Endothelial cell of umbilical vein (primary cell): Measurements from ENCODE around the gene MEPCE. TPM values are rescaled to one million over a fixed set of nuclear protein-coding genes. Genes with fewer than 3 reads are reported as not detected.

Source experiments
- BruUV-seq: library from RNA; stranded (reverse); fragments of 400-500 nt; replicated peaks from 2 replicates; lab custom pipeline; 2021; lab: Mats Ljungman, UMichigan
- CTCF ChIA-PET: fragments of 300-600, 350-600 bp; sonication (Branson Sonifier 250); formaldehyde crosslinking; loops from one replicate; lab custom pipeline; 2021; ENCODE audit warnings: antibody characterized with exemption, inconsistent platforms; lab: Charles Lee
- POLR2A ChIA-PET: fragments of 300-600, 350-600 bp; sonication (Branson Sonifier 250); formaldehyde crosslinking; loops from one replicate; lab custom pipeline; 2021; ENCODE audit warnings: antibody characterized with exemption, inconsistent platforms; lab: Charles Lee
- DNase-seq: peaks from one replicate; pipeline ENCODE4 v3.0.0-alpha.2; 2011; ENCODE audit warnings: low read depth, low spot score
- FAIRE-seq: peaks from 2 replicates; lab custom pipeline; 2011; peaks lifted over from hg19 to GRCh38; lab: Jason Lieb, UNC
- H2AFZ ChIP-seq: 2 replicates; pipeline ENCODE4 v1.6.0; 2012; ENCODE audit warnings: low read depth, low read length, control low read depth, inconsistent platforms
- H3K27ac ChIP-seq: 2 replicates; pipeline ENCODE4 v1.5.1; 2011; ENCODE audit warnings: low read depth, mild to moderate bottlenecking, control low read depth, low read length, moderate library complexity; ENCODE audit not compliant: insufficient read depth
- H3K27me3 ChIP-seq, 2 experiments: 2 replicates each; pipeline versions ENCODE4 v1.6.0 to v1.6.1; 2011; ENCODE audit warnings: low read length in 2 of 2, mixed read lengths in 1 of 2; ENCODE audit not compliant: control insufficient read depth in 2 of 2, insufficient read depth in 2 of 2
- H3K36me3 ChIP-seq, 2 experiments: 2 replicates in 1 of 2; 3 replicates in 1 of 2; pipeline ENCODE4 v1.5.1; 2011; ENCODE audit warnings: low read length in 2 of 2, mild to moderate bottlenecking in 1 of 2, moderate library complexity in 1 of 2; ENCODE audit not compliant: control insufficient read depth in 2 of 2, insufficient read depth in 2 of 2; ENCODE audit errors: extremely low read depth in 1 of 2
- H3K4me1 ChIP-seq: 3 replicates; pipeline ENCODE4 v1.5.1; 2011; ENCODE audit warnings: mild to moderate bottlenecking, low read length; ENCODE audit not compliant: control insufficient read depth, insufficient read depth; ENCODE audit errors: extremely low read depth
- H3K4me2 ChIP-seq: 2 replicates; pipeline ENCODE4 v1.6.1; 2011; ENCODE audit warnings: low read length, control low read depth, mixed read lengths; ENCODE audit not compliant: insufficient read depth
- H3K4me3 ChIP-seq, 3 experiments: fragments of 200-600 bp in 1 of 3; sonication (generic), shearing (Covaris generic) in 1 of 3; replicated peaks in 1 of 3; 2 replicates each; pipeline ENCODE4 v1.5.1; 2011 to 2016; ENCODE audit warnings: control low read depth in 3 of 3, low read length in 3 of 3, mild to moderate bottlenecking in 2 of 3, inconsistent platforms in 1 of 3, low read depth in 1 of 3, moderate library complexity in 1 of 3; ENCODE audit not compliant: insufficient read depth in 1 of 3
- H3K79me2 ChIP-seq: 2 replicates; pipeline ENCODE4 v1.6.0; 2012; ENCODE audit warnings: low read length, inconsistent platforms; ENCODE audit not compliant: control insufficient read depth, insufficient read depth
- H3K9ac ChIP-seq: replicated peaks from 2 replicates; pipeline ENCODE3; 2011; ENCODE audit warnings: low read length, control low read depth; ENCODE audit not compliant: insufficient read depth; ENCODE audit errors: extremely low read depth
- H3K9me1 ChIP-seq: replicated peaks from 3 replicates; pipeline ENCODE4 v1.6.0; 2011; ENCODE audit warnings: mild to moderate bottlenecking, low read length; ENCODE audit not compliant: control insufficient read depth, insufficient read depth; ENCODE audit errors: extremely low read depth
- H3K9me3 ChIP-seq: replicated peaks from 2 replicates; pipeline ENCODE4 v1.5.1; 2012; ENCODE audit warnings: low read length, inconsistent platforms; ENCODE audit not compliant: control insufficient read depth, insufficient read depth
- H4K20me1 ChIP-seq: replicated peaks from 2 replicates; pipeline ENCODE3; 2011; ENCODE audit warnings: mild to moderate bottlenecking, low read length; ENCODE audit not compliant: control insufficient read depth, insufficient read depth; ENCODE audit errors: extremely low read depth
- CTCF ChIP-seq, 2 donors: IDR thresholded peaks; 1 replicate in 1 of 2; 2 replicates in 1 of 2; pipeline ENCODE4 v1.5.1; 2011; ENCODE audit warnings: low read length in 2 of 2, mild to moderate bottlenecking in 2 of 2, moderate library complexity in 2 of 2, control low read depth in 1 of 2, inconsistent platforms in 1 of 2, low read depth in 1 of 2; ENCODE audit not compliant: insufficient read depth in 1 of 2; ENCODE audit errors: extremely low read depth in 1 of 2
- EZH2 ChIP-seq: IDR thresholded peaks from 2 replicates; pipeline ENCODE4 v1.6.1; 2012; ENCODE audit warnings: borderline replicate concordance, low read depth, mild to moderate bottlenecking, moderate library complexity, low read length, inconsistent platforms; ENCODE audit not compliant: severe bottlenecking
- FOS ChIP-seq: IDR thresholded peaks from 2 replicates; pipeline ENCODE4 v1.6.1; 2011; ENCODE audit warnings: mild to moderate bottlenecking, low read length, moderate library complexity, borderline replicate concordance; ENCODE audit not compliant: insufficient read depth
- GATA2 ChIP-seq: IDR thresholded peaks from 2 replicates; pipeline ENCODE4 v1.7.0; 2011; ENCODE audit warnings: low read depth, mild to moderate bottlenecking, moderate library complexity, mixed read lengths, low read length; ENCODE audit not compliant: insufficient read length, insufficient read depth
- JUN ChIP-seq: IDR thresholded peaks from 2 replicates; pipeline ENCODE4 v1.6.1; 2011; ENCODE audit warnings: borderline replicate concordance, low read depth; ENCODE audit not compliant: insufficient read length, insufficient read depth
- MAX ChIP-seq: IDR thresholded peaks from 2 replicates; pipeline ENCODE4 v1.6.1; 2011; ENCODE audit not compliant: insufficient read depth, insufficient read length
- MYC ChIP-seq: IDR thresholded peaks from one replicate; pipeline ENCODE4 v1.6.1; 2011; ENCODE audit warnings: mild to moderate bottlenecking, low read depth, low read length
- POLR2A ChIP-seq: IDR thresholded peaks from 2 replicates; pipeline ENCODE4 v1.6.1; 2012; ENCODE audit warnings: low read depth, mild to moderate bottlenecking, control low read depth, low read length
- POLR2AphosphoS5 ChIP-seq: IDR thresholded peaks from 2 replicates; pipeline ENCODE4 v1.6.1; 2012; ENCODE audit warnings: low read depth, mild to moderate bottlenecking, control low read depth, low read length, moderate library complexity; ENCODE audit not compliant: insufficient read depth
- dilution Hi-C: fragments of 300-500 bp; cut with MboI; formaldehyde crosslinking; loops from one replicate; pipeline ENCODE4 v1.15.0; 2019; ENCODE audit warnings: low sequenced_read_pairs; ENCODE audit not compliant: extremely low pct_ligation_motif_present
- intact Hi-C: fragments of 100-400 bp; cut with micrococcal nuclease; formaldehyde crosslinking; loops from one replicate; pipeline ENCODE4 v1.10.0; 2022
- polyA plus RNA-seq, 4 experiments: library from polyadenylated mRNA; depleted of rRNA in 3 of 4; stranded (reverse) in 3 of 4; unstranded in 1 of 4; fragments of >200 nt; gene quantifications; 2 replicates each; pipeline versions ENCODE4 v1.2.1 to v1.2.3, GENCODE V29; 2011 to 2012; ENCODE audit warnings: missing spikeins in 1 of 4
- total RNA-seq: library from RNA; stranded (reverse); gene quantifications from 2 replicates; pipeline ENCODE4 v1.2.3, GENCODE V29; 2021

The MEPCE gene
- total and polyA plus RNA-seq, 2 donors (not counting 3 experiments of a cell fraction or from before 2014, with no cell fraction given) = 23.3 to 45.8 TPM

- dilution Hi-C loops = no loop called here
- POLR2A ChIA-PET = no interaction called here
- CTCF ChIA-PET = interaction anchor here (0.6 to 3.9 kb wide), 10 partner anchors 10 to 387 kb away, joined by 3 to 53 read pairs (median 6); no protein-coding TSS in a partner anchor
Measured at GRCh38 chr7:100464791-100465190, 35.2 kb downstream of the MEPCE start.

More at GRCh38 chr7:100464791-100465190, 35.2 kb downstream of the MEPCE start:
- no peak overlapping the region for H3K27ac ChIP-seq
- no peak overlapping the region for H3K4me3 ChIP-seq
- H3K79me2 ChIP-seq = peaks cover 1% of the 10 kb centered on the region
- H4K20me1 ChIP-seq = no peaks in the 10 kb centered on the region
- no peak overlapping the region for H3K9ac ChIP-seq
- H3K9me1 ChIP-seq = no peaks in the 10 kb centered on the region
- no peak overlapping the region for H2AFZ ChIP-seq
- H3K9me3 ChIP-seq = no peaks in the 10 kb centered on the region
- peaks cover 0 to 16% of the 10 kb centered on the region in 2 experiments for H3K36me3 ChIP-seq
- TF ChIP-seq POLR2AphosphoS5 (no peak), EZH2 (no peak), POLR2A (no peak), MYC (no peak), CTCF (IDR thresholded peaks at IDR 0.05; ENCODE audit: extremely low read depth in 1 of 2, insufficient read depth in 1 of 2, low read depth in 1 of 2, low read length in 2 of 2) (no peak), FOS (no peak), MAX (no peak), JUN (no peak), GATA2 (no peak)
- peaks cover 12% of the 10 kb centered on the region for H3K4me1 ChIP-seq
- FAIRE-seq (no peak), DNase-seq (no peak)
- intact Hi-C loops = loop anchor here (5.0 kb wide), 2 partner anchors 213 to 228 kb away; partner anchors contain the start of gene GIGYF1
- H3K27me3 ChIP-seq = no peaks in the 10 kb centered on the region
- no TSS peak for BruUV-seq
- no peak overlapping the region for H3K4me2 ChIP-seq
